HepG2 (cell line): ENCODE results near the gene TPTE2. TPM values are rescaled to one million over a fixed set of nuclear protein-coding genes. Genes with fewer than 3 reads are reported as not detected.

ENCODE experiments used
- AHR ChIP-seq: IDR thresholded peaks from 2 replicates; pipeline ENCODE4 v1.6.1; 2018; ENCODE audit warnings: missing genetic modification reagents, missing compliant biosample characterization
- DBP ChIP-seq: sonication (generic); formaldehyde crosslinking; IDR thresholded peaks from 2 replicates; pipeline ENCODE4 v1.4.0; 2020; ENCODE audit warnings: missing genetic modification reagents; ENCODE audit errors: not compliant biosample characterization
- DNMT3B ChIP-seq: conservative IDR thresholded peaks from 2 replicates; pipeline ENCODE4 v1.6.1; 2016; ENCODE audit warnings: missing biosample characterization, control low read depth
- EHMT2 ChIP-seq: fragments of 200-600 bp; sonication (generic); IDR thresholded peaks from 2 replicates; pipeline ENCODE4 v1.7.0; 2017; ENCODE audit warnings: antibody characterized with exemption, low read depth, low read length, borderline replicate concordance
- ELF3 ChIP-seq: IDR thresholded peaks from 2 replicates; pipeline ENCODE4 v1.6.1; 2016; ENCODE audit warnings: missing genetic modification reagents, missing compliant biosample characterization
- EP300 ChIP-seq, 3 experiments: sonication (generic) in 1 of 3; formaldehyde crosslinking in 1 of 3; IDR thresholded peaks; 2 replicates each; pipeline versions ENCODE4 v1.5.1 to v1.6.1; 2011 to 2020; ENCODE audit warnings: low read depth in 2 of 3, low read length in 2 of 3, borderline replicate concordance in 1 of 3, improper control_type of control experiment in 1 of 3, mild to moderate bottlenecking in 1 of 3, missing genetic modification reagents in 1 of 3, moderate library complexity in 1 of 3
- HNRNPUL1 ChIP-seq: fragments of 200-400 bp; formaldehyde crosslinking; IDR thresholded peaks from 2 replicates; pipeline ENCODE4 v1.6.1; 2017; ENCODE audit warnings: low read depth, mild to moderate bottlenecking, low read length, moderate library complexity
- IKZF1 ChIP-seq: fragments of 450-650 bp; IDR thresholded peaks from 2 replicates; pipeline ENCODE4 v1.7.1; 2016
- IRF2 ChIP-seq: IDR thresholded peaks from 2 replicates; pipeline ENCODE4 v1.6.1; 2018; ENCODE audit warnings: missing genetic modification reagents, missing compliant biosample characterization
- IRX3 ChIP-seq: sonication (generic); formaldehyde crosslinking; IDR thresholded peaks from 2 replicates; pipeline ENCODE4 v1.8.1; 2023; ENCODE audit warnings: mild to moderate bottlenecking, low read depth, missing genetic modification reagents, borderline replicate concordance
- PHF8 ChIP-seq: sonication (generic); formaldehyde crosslinking; IDR thresholded peaks from 2 replicates; pipeline ENCODE4 v1.5.0; 2020; ENCODE audit warnings: missing genetic modification reagents
- RFXAP ChIP-seq: sonication (generic); formaldehyde crosslinking; IDR thresholded peaks from 2 replicates; pipeline ENCODE4 v1.4.0; 2020; ENCODE audit warnings: missing genetic modification reagents, borderline replicate concordance
- SAP130 ChIP-seq: IDR thresholded peaks from 2 replicates; pipeline ENCODE4 v1.6.1; 2016; ENCODE audit warnings: low read depth
- SMAD9 ChIP-seq: sonication (generic); formaldehyde crosslinking; IDR thresholded peaks from 2 replicates; pipeline ENCODE4 v1.5.1; 2020; ENCODE audit warnings: mild to moderate bottlenecking, missing genetic modification reagents
- ZBTB10 ChIP-seq: sonication (generic); formaldehyde crosslinking; IDR thresholded peaks from 2 replicates; pipeline ENCODE4 v1.4.0; 2020; ENCODE audit warnings: missing genetic modification reagents, borderline replicate concordance
- ZBTB42 ChIP-seq: sonication (generic); formaldehyde crosslinking; IDR thresholded peaks from 2 replicates; pipeline ENCODE4 v1.5.0; 2020; ENCODE audit warnings: mild to moderate bottlenecking, missing genetic modification reagents
- ZNF460 ChIP-seq: sonication (generic); formaldehyde crosslinking; IDR thresholded peaks from 2 replicates; pipeline ENCODE4 v1.5.1; 2020; ENCODE audit warnings: missing genetic modification reagents, mild to moderate bottlenecking, borderline replicate concordance
- ZNF556 ChIP-seq: sonication (generic); formaldehyde crosslinking; IDR thresholded peaks from 2 replicates; pipeline ENCODE4 v1.4.0; 2020; ENCODE audit warnings: mild to moderate bottlenecking, missing genetic modification reagents, borderline replicate concordance
- ZNF672 ChIP-seq: sonication (generic); formaldehyde crosslinking; IDR thresholded peaks from 2 replicates; pipeline ENCODE4 v1.8.1; 2022; ENCODE audit warnings: missing genetic modification reagents
- ZNF776 ChIP-seq: sonication (generic); formaldehyde crosslinking; IDR thresholded peaks from 2 replicates; pipeline ENCODE4 v1.4.0; 2020; ENCODE audit warnings: mild to moderate bottlenecking, missing genetic modification reagents
- ZNF879 ChIP-seq: sonication (generic); formaldehyde crosslinking; IDR thresholded peaks from 2 replicates; pipeline ENCODE4 v1.8.1; 2023; ENCODE audit warnings: missing genetic modification reagents
- polyA plus RNA-seq, 8 experiments: library from polyadenylated mRNA; depleted of rRNA in 3 of 8; stranded (reverse) in 7 of 8; unstranded in 1 of 8; fragments of >200 nt; fragmentation: Illumina TruSeq in 4 of 8; extraction: Trizol in 4 of 8; gene quantifications; 2 replicates each; pipeline versions ENCODE4 v1.2.1 to v1.2.3, GENCODE V29; 2011 to 2016; ENCODE audit warnings: low read depth in 4 of 8, missing spikeins in 1 of 8, mixed read lengths in 1 of 8; ENCODE audit not compliant: insufficient read depth in 1 of 8
- total RNA-seq, 5 experiments: library from RNA; depleted of rRNA; stranded (reverse); fragments of >200 nt; fragmentation: Illumina TruSeq; extraction: Trizol; gene quantifications; 2 replicates each; pipeline ENCODE4 v1.2.3, GENCODE V29; 2016; ENCODE audit warnings: low read depth in 1 of 5
- TF ChIP-seq, protein P1 (sequence below): sonication (generic); formaldehyde crosslinking; IDR thresholded peaks from 2 replicates; pipeline ENCODE4 v1.5.0; 2020; ENCODE audit warnings: missing genetic modification reagents, mild to moderate bottlenecking, borderline replicate concordance
- TF ChIP-seq, protein P2 (sequence below): sonication (generic); formaldehyde crosslinking; IDR thresholded peaks from 2 replicates; pipeline ENCODE4 v1.5.0; 2020; ENCODE audit warnings: missing genetic modification reagents
- TF ChIP-seq, protein P3 (sequence below): IDR thresholded peaks from 2 replicates; pipeline ENCODE4 v1.6.1; 2016

Gene TPTE2
- total and polyA plus RNA-seq, 2 of the 13 experiments (the other 11 are each of a cell fraction or from before 2014, with no cell fraction given): 0.07 TPM; not detected in 1

DNA sequence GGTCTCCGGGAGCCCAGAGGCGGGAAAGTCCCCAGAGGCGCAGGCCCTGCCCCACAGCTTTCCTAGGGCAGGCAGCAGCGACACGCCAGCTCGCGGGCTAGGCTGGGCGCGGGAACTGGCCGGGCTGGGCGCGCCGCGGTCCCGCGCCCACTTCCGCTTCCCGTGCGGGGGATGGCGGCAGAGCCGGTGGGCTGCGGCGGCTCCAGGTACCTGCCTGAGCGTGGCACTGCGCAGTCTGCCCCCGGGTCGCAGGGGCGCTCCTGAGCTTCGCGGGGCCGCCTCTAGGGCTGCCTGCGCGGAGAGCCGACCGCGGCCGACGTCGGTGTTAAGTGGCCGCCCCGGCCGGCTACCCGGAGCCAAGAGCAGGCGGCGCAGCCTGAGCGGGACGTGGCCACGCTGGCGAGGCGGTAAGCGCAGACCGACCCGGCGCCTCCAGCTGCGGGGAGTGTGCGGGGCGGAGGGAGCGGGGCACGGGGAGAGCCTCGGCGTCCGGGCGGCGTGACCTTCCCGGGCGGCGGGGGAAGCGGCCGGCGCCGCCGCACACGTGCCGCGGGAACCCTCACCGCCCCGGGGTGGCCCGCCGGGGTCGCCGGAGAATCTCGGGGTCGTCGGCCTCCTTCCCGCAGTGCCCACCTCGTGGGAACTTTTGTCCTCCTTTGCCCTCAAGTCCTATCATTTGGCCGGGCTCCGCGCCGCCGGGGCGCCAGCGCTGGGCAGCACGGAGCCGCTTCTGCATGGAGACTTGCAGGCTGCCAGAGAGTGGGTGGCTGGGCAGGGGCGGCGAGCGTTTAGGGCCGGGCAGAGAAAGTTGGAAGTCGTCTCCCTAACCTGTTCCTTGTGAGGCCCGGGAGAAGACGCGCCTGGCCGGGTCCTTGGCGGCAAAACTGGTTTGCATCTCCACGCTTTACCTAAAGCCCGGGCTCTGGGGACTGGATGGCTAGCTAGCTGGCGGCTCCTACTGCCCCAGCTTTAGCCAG, 40.7 kb upstream of the TPTE2 start (continued):
- no peak for TF ChIP-seq DBP
- TF ChIP-seq PHF8 (CRISPR knock-in tag): peak; percentile 83
- TF ChIP-seq SMAD9: no peak
- no peak for TF ChIP-seq ZBTB10 (CRISPR knock-in tag)
- TF ChIP-seq, protein P1, sequence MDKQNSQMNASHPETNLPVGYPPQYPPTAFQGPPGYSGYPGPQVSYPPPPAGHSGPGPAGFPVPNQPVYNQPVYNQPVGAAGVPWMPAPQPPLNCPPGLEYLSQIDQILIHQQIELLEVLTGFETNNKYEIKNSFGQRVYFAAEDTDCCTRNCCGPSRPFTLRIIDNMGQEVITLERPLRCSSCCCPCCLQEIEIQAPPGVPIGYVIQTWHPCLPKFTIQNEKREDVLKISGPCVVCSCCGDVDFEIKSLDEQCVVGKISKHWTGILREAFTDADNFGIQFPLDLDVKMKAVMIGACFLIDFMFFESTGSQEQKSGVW (CRISPR knock-in tag): no peak
- peak; percentile 53; the same call in 1 of the 2 replicates for TF ChIP-seq ZNF556 (CRISPR knock-in tag)
- no peak for TF ChIP-seq ZNF672 (CRISPR knock-in tag)
- peak; percentile 64 for TF ChIP-seq SAP130 (CRISPR knock-in tag)
- TF ChIP-seq, protein P2, sequence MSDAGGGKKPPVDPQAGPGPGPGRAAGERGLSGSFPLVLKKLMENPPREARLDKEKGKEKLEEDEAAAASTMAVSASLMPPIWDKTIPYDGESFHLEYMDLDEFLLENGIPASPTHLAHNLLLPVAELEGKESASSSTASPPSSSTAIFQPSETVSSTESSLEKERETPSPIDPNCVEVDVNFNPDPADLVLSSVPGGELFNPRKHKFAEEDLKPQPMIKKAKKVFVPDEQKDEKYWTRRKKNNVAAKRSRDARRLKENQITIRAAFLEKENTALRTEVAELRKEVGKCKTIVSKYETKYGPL: no peak
- no peak for TF ChIP-seq AHR (CRISPR knock-in tag)
- TF ChIP-seq, protein P3, sequence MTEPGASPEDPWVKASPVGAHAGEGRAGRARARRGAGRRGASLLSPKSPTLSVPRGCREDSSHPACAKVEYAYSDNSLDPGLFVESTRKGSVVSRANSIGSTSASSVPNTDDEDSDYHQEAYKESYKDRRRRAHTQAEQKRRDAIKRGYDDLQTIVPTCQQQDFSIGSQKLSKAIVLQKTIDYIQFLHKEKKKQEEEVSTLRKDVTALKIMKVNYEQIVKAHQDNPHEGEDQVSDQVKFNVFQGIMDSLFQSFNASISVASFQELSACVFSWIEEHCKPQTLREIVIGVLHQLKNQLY (CRISPR knock-in tag): no peak
- no peak for TF ChIP-seq EP300 (IDR thresholded peaks at IDR 0.05; ENCODE audit: low read depth in 2 of 2, low read length in 2 of 2)
- TF ChIP-seq EP300 (CRISPR knock-in tag; IDR thresholded peaks at IDR 0.05; ENCODE audit: borderline replicate concordance): no peak
- no peak for TF ChIP-seq IRX3 (CRISPR knock-in tag)
- TF ChIP-seq EHMT2: no peak
- TF ChIP-seq ZBTB42 (CRISPR knock-in tag): no peak
- peak; percentile 39; the same call in 1 of the 2 replicates for TF ChIP-seq RFXAP (CRISPR knock-in tag)
- no peak for TF ChIP-seq DNMT3B (CRISPR knock-in tag)
- TF ChIP-seq IKZF1: no peak
- peak; percentile 62; the same call in 1 of the 2 replicates for TF ChIP-seq ZNF776
- no peak; the same call in 1 of the 2 replicates for TF ChIP-seq ZNF460
- TF ChIP-seq IRF2 (CRISPR knock-in tag): no peak
- TF ChIP-seq ELF3 (CRISPR knock-in tag): peak; percentile 57
- no peak for TF ChIP-seq HNRNPUL1
- no peak for TF ChIP-seq ZNF879 (CRISPR knock-in tag)
